ENCODE results near the gene SAXO1. TPM values are rescaled to one million over a fixed set of nuclear protein-coding genes. Genes with fewer than 3 reads are reported as not detected.

SAXO1 gene
- total and polyA plus RNA-seq, 4 donors: under 0.01 to 0.05 (median 0.01) TPM; not detected in 1

GRCh38 chr9:19020886-19021455 is 12.0 kb downstream of the SAXO1 start:
- Histone ChIP-seq H3K4me3 (ENCODE audit: low read depth in 1 of 3, low read length in 3 of 3) (no peak overlapping the region), H3K27me3 (ENCODE audit: control insufficient read depth in 4 of 4, insufficient read depth in 4 of 4, low read length in 3 of 4) (no peaks in the 10 kb centered on the region), H3K36me3 (ENCODE audit: control insufficient read depth in 4 of 4, insufficient read depth in 3 of 4, low read depth in 1 of 4, low read length in 3 of 4) (no peaks in the 10 kb centered on the region), H3K9ac (ENCODE audit: low read depth in 1 of 2, low read length in 2 of 2) (no peak overlapping the region), H3K27ac (ENCODE audit: low read depth in 1 of 2, low read length in 2 of 2) (no peak overlapping the region), H3K9me3 (ENCODE audit: control insufficient read depth in 4 of 4, low read length in 3 of 4) (no peaks in the 10 kb centered on the region), H3K4me1 (ENCODE audit: control insufficient read depth in 4 of 4, insufficient read depth in 4 of 4, low read length in 3 of 4) (no peaks in the 10 kb centered on the region)
- no peak for DNase-seq (ENCODE audit: low spot score)
- 85% methylated on average over 3 of the region's 3 CpGs for WGBS
- TF ChIP-seq RXRA (IDR thresholded peaks at IDR 0.05) (no peak), RAD21 (IDR thresholded peaks at IDR 0.05) (no peak), HNF4A (conservative IDR thresholded peaks at IDR 0.05) (no peak), TAF1 (conservative IDR thresholded peaks at IDR 0.05) (no peak), JUND (IDR thresholded peaks at IDR 0.05) (no peak), YY1 (IDR thresholded peaks at IDR 0.05) (no peak), EGR1 (IDR thresholded peaks at IDR 0.05; ENCODE audit: low read depth in 2 of 2) (no peak), FOXA1 (IDR thresholded peaks at IDR 0.05) (no peak), MAX (IDR thresholded peaks at IDR 0.05) (no peak), ATF3 (IDR thresholded peaks at IDR 0.05) (no peak), GABPA (IDR thresholded peaks at IDR 0.05 in 1 of 2, conservative IDR thresholded peaks at IDR 0.05 in 1 of 2) (no peak), SP1 (IDR thresholded peaks at IDR 0.05) (no peak), FOXA2 (IDR thresholded peaks at IDR 0.05) (no peak), ZBTB33 (IDR thresholded peaks at IDR 0.05) (no peak), REST (IDR thresholded peaks at IDR 0.05) (no peak), NR2F2 (IDR thresholded peaks at IDR 0.05) (no peak), CTCF (IDR thresholded peaks at IDR 0.05; ENCODE audit: low read depth, low read length, missing input control) (no peak), HNF4G (IDR thresholded peaks at IDR 0.05) (no peak)
